GM19035 (cell line): Measurements from ENCODE around the gene RNF169.

Experiments used
- ATAC-seq: cut with Tn5 transposase; IDR thresholded peaks from one replicate; pipeline ENCODE4 v1.9.1; 2021; ENCODE audit not compliant: unreplicated experiment

The RNF169 gene

GRCh38 chr11:74748211-74749126, at the start of gene RNF169:
Gene RNF169 (plus strand): TSS chr11:74748849. CDS start chr11:74748881, 32 bp downstream.
- ATAC-seq: peak; percentile 97

- no peak for ATAC-seq
These were observed 48.8 kb upstream of the RNF169 start for GRCh38 chr11:74699615-74700396.

GRCh38 chr11:74701351-74701750, 47.3 kb upstream of the RNF169 start:
- ATAC-seq: no peak

GRCh38 chr11:74702383-74703007, 46.2 kb upstream of the RNF169 start:
- peak; percentile 74 for ATAC-seq

GRCh38 chr11:74703211-74703610, 45.4 kb upstream of the RNF169 start:
- ATAC-seq: no peak

- ATAC-seq: no peak
These were observed 41.5 kb upstream of the RNF169 start for GRCh38 chr11:74707182-74707581.

GRCh38 chr11:74707602-74708510, 40.8 kb upstream of the RNF169 start:
- no peak for ATAC-seq

- ATAC-seq: no peak
These were observed 39.5 kb upstream of the RNF169 start for GRCh38 chr11:74709175-74709574.

GRCh38 chr11:74710281-74710938, 38.2 kb upstream of the RNF169 start:
- ATAC-seq: no peak

GRCh38 chr11:74713686-74714085, 35.0 kb upstream of the RNF169 start:
- no peak for ATAC-seq

GRCh38 chr11:74714904-74715303, 33.7 kb upstream of the RNF169 start:
- ATAC-seq: no peak

- no peak for ATAC-seq
These were observed 31.3 kb upstream of the RNF169 start for GRCh38 chr11:74717221-74717969.

- ATAC-seq: no peak
These were observed 29.6 kb upstream of the RNF169 start for GRCh38 chr11:74719011-74719410.

GRCh38 chr11:74720596-74721478, 27.8 kb upstream of the RNF169 start:
- no peak for ATAC-seq

GRCh38 chr11:74721479-74721835, 27.2 kb upstream of the RNF169 start:
- ATAC-seq: no peak

GRCh38 chr11:74723511-74723910, 25.1 kb upstream of the RNF169 start:
- no peak for ATAC-seq

GRCh38 chr11:74725701-74726100, 22.9 kb upstream of the RNF169 start:
- no peak for ATAC-seq

- ATAC-seq: peak; percentile 75
These were observed 22.0 kb upstream of the RNF169 start for GRCh38 chr11:74726547-74727182.
